HUDEP-2 (cell line): Measurements from ENCODE around the gene SMG5.

Experiments used
- DNase-seq, 76 experiments: peaks; one replicate each; lab custom pipeline; 2025; ENCODE audit not compliant: unreplicated experiment in 76 of 76; lab: John Stamatoyannopoulos, UW

SMG5 gene

GRCh38 chr1:156281693-156282478, 739 bp downstream of the SMG5 start:
- DNase-seq, result peak in 43 of 76 experiments; percentile 2 to 59 (median 27)

GRCh38 chr1:156281281-156281680, 1.3 kb downstream of the SMG5 start:
- DNase-seq, result peak in 72 of 76 experiments; percentile 19 to 85 (median 64)

- DNase-seq, result no peak
Measured at GRCh38 chr1:156279837-156280236, 2.8 kb downstream of the SMG5 start.

GRCh38 chr1:156276966-156277381, 5.7 kb downstream of the SMG5 start:
- no peak for DNase-seq

- no peak for DNase-seq
Measured at GRCh38 chr1:156276532-156276931, 6.1 kb downstream of the SMG5 start.

GRCh38 chr1:156270314-156270713, 12.3 kb downstream of the SMG5 start:
- no peak for DNase-seq

- no peak for DNase-seq
Measured at GRCh38 chr1:156268336-156268735, 14.3 kb downstream of the SMG5 start.

GRCh38 chr1:156266051-156266450, 16.6 kb downstream of the SMG5 start:
- DNase-seq, result no peak

- DNase-seq, result no peak
Measured at GRCh38 chr1:156263288-156263655, 19.4 kb downstream of the SMG5 start.

GRCh38 chr1:156262461-156263287, 20.0 kb downstream of the SMG5 start:
- DNase-seq, result peak in 26 of 76 experiments; percentile 10 to 52 (median 36)

- no peak for DNase-seq
Measured at GRCh38 chr1:156260896-156261295, 21.7 kb downstream of the SMG5 start.

GRCh38 chr1:156259805-156260204, 22.8 kb downstream of the SMG5 start:
- DNase-seq, result peak in 11 of 76 experiments; percentile 4 to 29 (median 13)

GRCh38 chr1:156258859-156259258, 23.8 kb downstream of the SMG5 start:
- DNase-seq, result no peak

GRCh38 chr1:156257711-156258110, 24.9 kb downstream of the SMG5 start:
- no peak for DNase-seq

- no peak for DNase-seq
Measured at GRCh38 chr1:156253634-156254033, 29.0 kb downstream of the SMG5 start.

GRCh38 chr1:156251527-156251926, 31.1 kb downstream of the SMG5 start:
- DNase-seq, result peak in 1 of 76 experiments; percentile 31

GRCh38 chr1:156249593-156249992, 33.0 kb downstream of the SMG5 start:
- DNase-seq, result no peak

GRCh38 chr1:156248323-156248683, 34.3 kb downstream of the SMG5 start:
- DNase-seq, result no peak

- DNase-seq, result peak in 1 of 76 experiments; percentile 9
Measured at GRCh38 chr1:156247460-156248322, 34.9 kb downstream of the SMG5 start, which contains the start of gene PAQR6. Gene PAQR6, minus strand, starts transcription at chr1:156248056. Its CDS starts 1,325 bp downstream, at chr1:156246731.

- DNase-seq, result peak in 7 of 76 experiments; percentile 8 to 34 (median 15)
Measured at GRCh38 chr1:156246781-156247459, 35.7 kb downstream of the SMG5 start.
